Esophagus squamous epithelium (tissue), 4 donors: ENCODE results near the gene MMP12.

Experiments
- CTCF ChIP-seq, 6 experiments: fragments of 450-650 bp in 4 of 6; fragments of 200-600 bp in 2 of 6; sonication (generic) in 2 of 6; IDR thresholded peaks; one replicate each; pipeline ENCODE4 v1.5.1; 2016 to 2019; ENCODE audit warnings: antibody characterized with exemption in 6 of 6, mild to moderate bottlenecking in 4 of 6, moderate library complexity in 4 of 6
- POLR2A ChIP-seq, 4 donors: fragments of 450-650 bp; IDR thresholded peaks; one replicate each; pipeline ENCODE4 v1.6.1; 2017; ENCODE audit warnings: antibody characterized with exemption in 4 of 4, mild to moderate bottlenecking in 4 of 4, moderate library complexity in 3 of 4

- TF ChIP-seq CTCF (IDR thresholded peaks at IDR 0.05) = no peak
- no peak for TF ChIP-seq POLR2A (IDR thresholded peaks at IDR 0.05)
Measured at GRCh38 chr11:102832612-102833011, 42.2 kb downstream of the MMP12 start.
